ENCODE measurements around the gene FAM240A.

- TF ChIP-seq POLR2A (IDR thresholded peaks at IDR 0.05; ENCODE audit: borderline replicate concordance, extremely low read depth, insufficient read depth, insufficient read length): no peak
- TF ChIP-seq SP1 (IDR thresholded peaks at IDR 0.05; ENCODE audit: low read depth): no peak
- TF ChIP-seq REST (IDR thresholded peaks at IDR 0.05; ENCODE audit: low read depth): no peak
- TF ChIP-seq TCF7L2 (IDR thresholded peaks at IDR 0.05; ENCODE audit: borderline replicate concordance, extremely low read depth, insufficient read depth, insufficient read length): no peak
Measured at GRCh38 chr3:46565607-46566039, 46.7 kb upstream of the FAM240A start.
